H1 (cell line): ENCODE results near the gene PRSS48. TPM values are rescaled to one million over a fixed set of nuclear protein-coding genes. Genes with fewer than 3 reads are reported as not detected.

Experiments used
- CTCF ChIA-PET: fragments of 300-600 bp; sonication (Branson Sonifier 250); formaldehyde crosslinking; loops from one replicate; lab custom pipeline; 2021; ENCODE audit not compliant: partially characterized antibody; lab: Charles Lee
- POLR2A ChIA-PET: fragments of 300-600 bp; sonication (Branson Sonifier 250); formaldehyde crosslinking; loops from one replicate; lab custom pipeline; 2021; ENCODE audit warnings: inconsistent platforms; ENCODE audit not compliant: partially characterized antibody; lab: Charles Lee
- DNase-seq, 2 experiments: peaks; one replicate each; pipeline versions ENCODE4 v3.0.0 to v3.0.0-alpha.2; 2010 to 2022; ENCODE audit warnings: low spot score in 2 of 2, low read depth in 1 of 2, mixed read lengths in 1 of 2
- FAIRE-seq: peaks from 2 replicates; lab custom pipeline; 2011; peaks lifted over from hg19 to GRCh38; lab: Jason Lieb, UNC
- H2AFZ ChIP-seq: 2 replicates; pipeline ENCODE4 v1.8.1; 2012; ENCODE audit warnings: low read length, inconsistent platforms
- H2AK5ac ChIP-seq: 2 replicates; pipeline ENCODE4 v1.6.1; 2013; ENCODE audit warnings: low read depth, low read length
- H2BK120ac ChIP-seq: replicated peaks from 2 replicates; pipeline ENCODE3; 2013; ENCODE audit warnings: low read depth, low read length, inconsistent platforms
- H2BK12ac ChIP-seq: 2 replicates; pipeline ENCODE4 v1.6.1; 2013; ENCODE audit warnings: low read depth, low read length
- H2BK15ac ChIP-seq: 2 replicates; pipeline ENCODE4 v1.6.1; 2013; ENCODE audit warnings: low read length
- H2BK20ac ChIP-seq: 2 replicates; pipeline ENCODE4 v1.6.1; 2013; ENCODE audit warnings: low read length
- H2BK5ac ChIP-seq: 2 replicates; pipeline ENCODE4 v1.6.1; 2013; ENCODE audit warnings: low read depth, low read length
- H3K14ac ChIP-seq: 2 replicates; pipeline ENCODE4 v1.6.1; 2013; ENCODE audit warnings: inconsistent platforms; ENCODE audit not compliant: insufficient read length
- H3K18ac ChIP-seq: 2 replicates; pipeline ENCODE4 v1.6.1; 2013; ENCODE audit warnings: low read length; ENCODE audit errors: extremely low read depth
- H3K23ac ChIP-seq: 2 replicates; pipeline ENCODE4 v1.6.1; 2013; ENCODE audit warnings: inconsistent platforms; ENCODE audit not compliant: insufficient read length
- H3K23me2 ChIP-seq: 2 replicates; pipeline ENCODE4 v1.6.1; 2013; ENCODE audit warnings: low read depth, low read length
- H3K27ac ChIP-seq: 2 replicates; pipeline ENCODE4 v1.6.1; 2011; ENCODE audit warnings: low read depth, low read length, inconsistent platforms
- H3K27me3 ChIP-seq, 4 experiments: replicated peaks in 1 of 4; 1 replicate in 1 of 4; 2 replicates in 3 of 4; pipeline versions ENCODE4 v1.6.1 to v1.8.1; 2011 to 2013; ENCODE audit warnings: low read length in 3 of 4, mild to moderate bottlenecking in 3 of 4, inconsistent platforms in 2 of 4, mixed read lengths in 2 of 4, moderate library complexity in 1 of 4; ENCODE audit not compliant: control insufficient read depth in 3 of 4, insufficient read depth in 3 of 4; ENCODE audit errors: extremely low read depth in 1 of 4
- H3K36me3 ChIP-seq, 4 experiments: 2 replicates each; pipeline versions ENCODE4 v1.6.1 to v1.8.1; 2011 to 2013; ENCODE audit warnings: mild to moderate bottlenecking in 4 of 4, low read length in 3 of 4, moderate library complexity in 2 of 4, control low read depth in 1 of 4, inconsistent platforms in 1 of 4; ENCODE audit not compliant: insufficient read depth in 4 of 4, control insufficient read depth in 2 of 4
- H3K4ac ChIP-seq: replicated peaks from 2 replicates; pipeline ENCODE3; 2013; ENCODE audit warnings: low read length, low read depth, mixed read lengths, inconsistent platforms; ENCODE audit not compliant: insufficient read length
- H3K4me1 ChIP-seq, 4 experiments: replicated peaks in 1 of 4; 1 replicate in 1 of 4; 2 replicates in 3 of 4; pipeline versions ENCODE4 v1.6.1 to v1.8.1; 2011 to 2013; ENCODE audit warnings: low read length in 3 of 4, inconsistent platforms in 2 of 4, mixed read lengths in 1 of 4; ENCODE audit not compliant: insufficient read depth in 4 of 4, control insufficient read depth in 3 of 4
- H3K4me2 ChIP-seq, 2 experiments: 2 replicates each; pipeline versions ENCODE4 v1.6.1 to v1.8.1; 2011 to 2013; ENCODE audit warnings: low read depth in 2 of 2, low read length in 2 of 2, control low read depth in 1 of 2, inconsistent platforms in 1 of 2, mild to moderate bottlenecking in 1 of 2; ENCODE audit not compliant: insufficient read depth in 1 of 2
- H3K4me3 ChIP-seq, 4 experiments: fragments of 200-600, 300-600 bp in 1 of 4; sonication (generic), shearing (Covaris generic), sonication (Bioruptor Twin) in 1 of 4; 2 replicates each; pipeline versions ENCODE4 v1.5.1 to v1.8.1; 2011 to 2016; ENCODE audit warnings: low read length in 4 of 4, low read depth in 3 of 4, control low read depth in 2 of 4, inconsistent platforms in 2 of 4, mild to moderate bottlenecking in 2 of 4, mixed read lengths in 1 of 4, moderate library complexity in 1 of 4; ENCODE audit not compliant: insufficient read depth in 2 of 4; ENCODE audit errors: extremely low read depth in 1 of 4
- H3K56ac ChIP-seq: replicated peaks from 2 replicates; pipeline ENCODE3; 2013; ENCODE audit warnings: low read depth, mild to moderate bottlenecking, mixed read lengths, low read length, inconsistent platforms; ENCODE audit not compliant: insufficient read length
- H3K79me1 ChIP-seq: 2 replicates; pipeline ENCODE4 v1.6.1; 2013; ENCODE audit warnings: low read depth, low read length, control low read depth
- H3K79me2 ChIP-seq, 2 experiments: 2 replicates each; pipeline versions ENCODE4 v1.6.1 to v1.8.1; 2012 to 2013; ENCODE audit warnings: low read length in 2 of 2, mild to moderate bottlenecking in 2 of 2, inconsistent platforms in 1 of 2; ENCODE audit not compliant: insufficient read depth in 2 of 2, control insufficient read depth in 1 of 2
- H3K9ac ChIP-seq, 4 experiments: replicated peaks in 1 of 4; 1 replicate in 1 of 4; 2 replicates in 3 of 4; pipeline versions ENCODE4 v1.6.1 to v1.8.1; 2011 to 2013; ENCODE audit warnings: low read depth in 3 of 4, low read length in 3 of 4, control low read depth in 2 of 4, mild to moderate bottlenecking in 2 of 4, moderate library complexity in 2 of 4, inconsistent platforms in 1 of 4; ENCODE audit errors: extremely low read depth in 1 of 4
- H3K9me3 ChIP-seq, 2 experiments: 2 replicates each; pipeline versions ENCODE4 v1.6.1 to v1.8.1; 2012 to 2013; ENCODE audit warnings: mild to moderate bottlenecking in 2 of 2, moderate library complexity in 2 of 2, control low read depth in 1 of 2, inconsistent platforms in 1 of 2, low read depth in 1 of 2, low read length in 1 of 2, mixed read lengths in 1 of 2; ENCODE audit not compliant: insufficient read depth in 2 of 2
- H4K20me1 ChIP-seq, 2 experiments: replicated peaks in 1 of 2; 2 replicates each; pipeline versions ENCODE3 to v1.8.1; 2011 to 2013; ENCODE audit warnings: inconsistent platforms in 2 of 2, low read length in 2 of 2, mild to moderate bottlenecking in 1 of 2; ENCODE audit not compliant: insufficient read depth in 2 of 2, control insufficient read depth in 1 of 2
- H4K5ac ChIP-seq: 2 replicates; pipeline ENCODE4 v1.6.1; 2013; ENCODE audit warnings: low read length, low read depth, mixed read lengths, inconsistent platforms; ENCODE audit not compliant: insufficient read length
- H4K8ac ChIP-seq: 2 replicates; pipeline ENCODE4 v1.8.0; 2013; ENCODE audit warnings: mild to moderate bottlenecking, moderate library complexity, low read length, inconsistent platforms; ENCODE audit not compliant: insufficient read depth; ENCODE audit errors: extremely low read depth
- H4K91ac ChIP-seq: replicated peaks from 2 replicates; pipeline ENCODE3; 2013; ENCODE audit warnings: low read length, mixed read lengths, inconsistent platforms; ENCODE audit not compliant: insufficient read length
- EP300 ChIP-seq, 2 experiments: IDR thresholded peaks; 1 replicate in 1 of 2; 2 replicates in 1 of 2; pipeline ENCODE4 v1.6.1; 2011 to 2012; ENCODE audit warnings: low read depth in 2 of 2, low read length in 2 of 2, mild to moderate bottlenecking in 2 of 2, borderline replicate concordance in 1 of 2, inconsistent platforms in 1 of 2, moderate library complexity in 1 of 2
- EZH2 ChIP-seq: fragments of 200-600 bp; sonication (generic); IDR thresholded peaks from 2 replicates; pipeline ENCODE4 v1.7.1; 2012; ENCODE audit warnings: low read depth, mild to moderate bottlenecking, moderate library complexity, low read length, inconsistent platforms; ENCODE audit not compliant: severe bottlenecking
- KDM1A ChIP-seq: fragments of 200-600, 300-600 bp; sonication (generic); IDR thresholded peaks from 2 replicates; pipeline ENCODE4 v1.7.1; 2016; ENCODE audit warnings: mild to moderate bottlenecking, low read length, borderline replicate concordance
- TAF1 ChIP-seq: IDR thresholded peaks from 2 replicates; pipeline ENCODE4 v1.6.1; 2011; ENCODE audit warnings: mild to moderate bottlenecking, low read depth, low read length
- WGBS, 2 experiments: shearing (Covaris generic) in 1 of 2; methylation state at CpG; one replicate each; pipeline versions ENCODE4 v1.1.6 to v1.1.7; 2013 to 2015; ENCODE audit warnings: low lambda C conversion rate in 2 of 2, mixed read lengths in 2 of 2, inconsistent platforms in 1 of 2, low coverage in 1 of 2, missing lambda C conversion rate in 1 of 2; ENCODE audit not compliant: insufficient replicate concordance in 2 of 2, insufficient coverage in 1 of 2, insufficient read length in 1 of 2; ENCODE audit errors: extremely low coverage in 1 of 2, missing lambda C conversion rate in 1 of 2; 5-methylcytosine and 5-hydroxymethylcytosine counted together
- polyA plus RNA-seq, 7 experiments: library from polyadenylated mRNA; depleted of rRNA in 3 of 7; stranded (reverse) in 5 of 7; unstranded in 2 of 7; fragments of >200 nt in 5 of 7; fragments of 200-250 nt in 2 of 7; gene quantifications; 1 replicate in 5 of 7; 2 replicates in 1 of 7; 4 replicates in 1 of 7; pipeline versions ENCODE4 v1.2.1 to v1.2.3, GENCODE V29; 2011 to 2013; ENCODE audit warnings: missing spikeins in 2 of 7, mixed read lengths in 2 of 7
- total RNA-seq: library from RNA; stranded (reverse); fragmentation: NEBNext Ultra II Directional; extraction: Animal tissue kit (Norgen Biotek cat#: 25700); gene quantifications from 2 replicates; pipeline ENCODE4 v1.2.1, GENCODE V29; 2021

The PRSS48 gene
- total and polyA plus RNA-seq, 2 of the 8 experiments (the other 6 are each of a cell fraction or from before 2014, with no cell fraction given) = not detected

DNA sequence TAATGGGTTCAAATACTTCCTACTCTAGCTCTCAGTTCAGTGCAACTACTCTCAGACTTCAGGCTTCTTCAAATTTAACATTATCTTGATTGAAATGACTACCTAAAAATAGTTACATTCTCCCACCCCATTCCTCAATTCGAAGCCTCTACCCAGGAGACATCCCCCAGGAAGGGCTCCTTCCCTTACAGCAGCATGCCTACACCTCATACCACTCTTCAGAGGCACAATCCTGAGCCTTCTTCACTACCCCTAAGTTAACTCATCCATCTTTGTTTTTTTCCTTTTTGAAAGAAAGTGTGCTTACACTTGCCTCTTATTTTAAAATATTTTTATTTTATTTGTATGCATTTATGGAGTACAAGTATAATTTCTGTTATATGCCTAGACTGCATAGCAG is 17.2 kb upstream of the PRSS48 start:
- Histone ChIP-seq H3K9ac (no peak overlapping the region), H4K20me1 (peaks cover 0 to 4% of the 10 kb centered on the region in 2 experiments), H3K14ac (no peak overlapping the region), H2AK5ac (no peak overlapping the region), H3K23ac (no peak overlapping the region), H2BK20ac (no peak overlapping the region), H4K91ac (no peak overlapping the region), H3K79me1 (peaks cover 5% of the 10 kb centered on the region), H3K4me3 (no peak overlapping the region), H4K5ac (no peak overlapping the region), H3K27me3 (no peaks in the 10 kb centered on the region), H2BK120ac (no peak overlapping the region), H3K18ac (no peak overlapping the region), H3K4ac (no peak overlapping the region), H3K56ac (no peak overlapping the region), H2BK5ac (no peak overlapping the region), H3K23me2 (no peaks in the 10 kb centered on the region), H3K9me3 (peaks cover 4 to 11% of the 10 kb centered on the region in 2 experiments; a peak in 1 of 4 replicates), H3K27ac (no peak overlapping the region), H2BK15ac (no peak overlapping the region), H2AFZ (no peak overlapping the region), H3K36me3 (peaks cover 0 to 11% (median 0%) of the 10 kb centered on the region in 4 experiments; a peak in 2 of 8 replicates), H4K8ac (no peak overlapping the region; the same call in 1 of the 2 replicates), H3K4me1 (no peaks in the 10 kb centered on the region; a peak in 1 of 7 replicates), H2BK12ac (no peak overlapping the region), H3K4me2 (no peak overlapping the region), H3K79me2 (peaks cover 0 to 43% of the 10 kb centered on the region in 2 experiments; a peak in 3 of 4 replicates)
- CTCF ChIA-PET = interaction anchor here (0.7 to 1.3 kb wide), 2 partner anchors 16 to 185 kb away, joined by 3 to 4 read pairs; no protein-coding TSS in a partner anchor
- no peak for DNase-seq
- 86% methylated on average over 1 of the region's 1 CpG; no CpG with 5 or more reads in 1 of the 2 experiments for WGBS, 2 experiments
- POLR2A ChIA-PET = no interaction called here
- FAIRE-seq = no peak
- TF ChIP-seq EP300 (IDR thresholded peaks at IDR 0.05; ENCODE audit: borderline replicate concordance in 1 of 2, low read depth in 2 of 2, low read length in 2 of 2) = no peak
- no peak for TF ChIP-seq EZH2
- TF ChIP-seq KDM1A = no peak
- TF ChIP-seq TAF1 = no peak
